H9 (cell line): ENCODE results near the gene PPOX. TPM values are rescaled to one million over a fixed set of nuclear protein-coding genes. Genes with fewer than 3 reads are reported as not detected.
A peak's percentile ranks its signal among the peaks of the same experiment; 100 is the strongest.

Experiments
- DNase-seq: peaks from one replicate; pipeline ENCODE4 v3.0.0-alpha.2; 2017
- H2AFZ ChIP-seq: one replicate; pipeline ENCODE4 v1.6.1; 2013; ENCODE audit warnings: mild to moderate bottlenecking, low read length, control low read depth, moderate library complexity
- H2AK5ac ChIP-seq: 2 replicates; pipeline ENCODE4 v1.6.1; 2013; ENCODE audit warnings: low read length, control low read depth, mixed read lengths; ENCODE audit not compliant: insufficient read length
- H2BK120ac ChIP-seq: one replicate; pipeline ENCODE4 v1.6.1; 2013; ENCODE audit warnings: low read depth, mild to moderate bottlenecking, low read length, control low read depth, inconsistent platforms; ENCODE audit not compliant: poor library complexity, severe bottlenecking
- H2BK12ac ChIP-seq: 2 replicates; pipeline ENCODE4 v1.6.1; 2013; ENCODE audit warnings: low read length, control low read depth, mixed read lengths, low read depth; ENCODE audit not compliant: insufficient read length
- H2BK15ac ChIP-seq: 2 replicates; pipeline ENCODE4 v1.6.1; 2013; ENCODE audit warnings: low read depth, low read length, control low read depth
- H2BK20ac ChIP-seq: one replicate; pipeline ENCODE4 v1.6.1; 2013; ENCODE audit warnings: low read depth, mild to moderate bottlenecking, low read length, control low read depth, inconsistent platforms; ENCODE audit not compliant: poor library complexity, severe bottlenecking
- H2BK5ac ChIP-seq: 2 replicates; pipeline ENCODE4 v1.6.1; 2013; ENCODE audit warnings: low read length, control low read depth, mixed read lengths; ENCODE audit not compliant: insufficient read length
- H3K14ac ChIP-seq: 2 replicates; pipeline ENCODE4 v1.6.1; 2013; ENCODE audit warnings: low read length, control low read depth; ENCODE audit not compliant: insufficient read depth
- H3K18ac ChIP-seq: 2 replicates; pipeline ENCODE4 v1.6.1; 2013; ENCODE audit warnings: low read depth, mild to moderate bottlenecking, mixed read lengths, low read length, control low read depth; ENCODE audit not compliant: insufficient read length
- H3K23ac ChIP-seq: 2 replicates; pipeline ENCODE4 v1.6.1; 2013; ENCODE audit warnings: low read length, control low read depth, mixed read lengths, low read depth; ENCODE audit not compliant: insufficient read length
- H3K23me2 ChIP-seq: 2 replicates; pipeline ENCODE4 v1.6.1; 2013; ENCODE audit warnings: low read depth, mild to moderate bottlenecking, mixed read lengths, low read length, control low read depth; ENCODE audit not compliant: insufficient read length, poor library complexity, severe bottlenecking
- H3K27ac ChIP-seq: 2 replicates; pipeline ENCODE4 v1.5.1; 2013; ENCODE audit warnings: low read length, control low read depth, mixed read lengths, low read depth; ENCODE audit not compliant: insufficient read length
- H3K27me3 ChIP-seq: 2 replicates; pipeline ENCODE4 v1.6.1; 2013; ENCODE audit warnings: low read length, control low read depth, inconsistent platforms; ENCODE audit not compliant: insufficient read depth
- H3K4ac ChIP-seq: 2 replicates; pipeline ENCODE4 v1.6.1; 2013; ENCODE audit warnings: low read depth, mild to moderate bottlenecking, control low read depth, inconsistent platforms, low read length, moderate library complexity
- H3K4me1 ChIP-seq: 2 replicates; pipeline ENCODE4 v1.6.1; 2013; ENCODE audit warnings: low read length, control low read depth, inconsistent platforms; ENCODE audit not compliant: insufficient read depth
- H3K4me2 ChIP-seq: 2 replicates; pipeline ENCODE4 v1.6.1; 2013; ENCODE audit warnings: low read length, control low read depth, mixed read lengths; ENCODE audit not compliant: insufficient read length, insufficient read depth
- H3K56ac ChIP-seq: 2 replicates; pipeline ENCODE4 v1.6.1; 2013; ENCODE audit warnings: low read depth, mild to moderate bottlenecking, mixed read lengths, low read length, control low read depth; ENCODE audit not compliant: insufficient read length
- H3K79me1 ChIP-seq: 2 replicates; pipeline ENCODE4 v1.6.1; 2013; ENCODE audit warnings: low read depth, mild to moderate bottlenecking, moderate library complexity, low read length, control low read depth, inconsistent platforms; ENCODE audit not compliant: insufficient read depth, poor library complexity, severe bottlenecking
- H3K79me2 ChIP-seq: 2 replicates; pipeline ENCODE4 v1.6.1; 2013; ENCODE audit warnings: low read length, control low read depth, inconsistent platforms; ENCODE audit not compliant: insufficient read depth
- H3K9ac ChIP-seq: 2 replicates; pipeline ENCODE4 v1.6.1; 2013; ENCODE audit warnings: low read length, control low read depth, mixed read lengths; ENCODE audit not compliant: insufficient read length; ENCODE audit errors: extremely low read depth
- H3K9me3 ChIP-seq: one replicate; pipeline ENCODE4 v1.6.1; 2013; ENCODE audit warnings: low read depth, low read length, inconsistent platforms; ENCODE audit not compliant: control insufficient read depth
- H3T11ph ChIP-seq: one replicate; pipeline ENCODE4 v1.6.1; 2013; ENCODE audit warnings: mild to moderate bottlenecking, low read length, control low read depth, inconsistent platforms
- H4K20me1 ChIP-seq: one replicate; pipeline ENCODE4 v1.6.1; 2013; ENCODE audit not compliant: control insufficient read depth, insufficient read length, insufficient read depth
- H4K5ac ChIP-seq: 2 replicates; pipeline ENCODE4 v1.6.1; 2013; ENCODE audit warnings: low read depth, mild to moderate bottlenecking, mixed read lengths, low read length, control low read depth; ENCODE audit not compliant: insufficient read length
- H4K8ac ChIP-seq: replicated peaks from 2 replicates; pipeline ENCODE4 v1.6.1; 2013; ENCODE audit warnings: low read length, control low read depth, mixed read lengths, low read depth; ENCODE audit not compliant: insufficient read length
- H4K91ac ChIP-seq: 2 replicates; pipeline ENCODE4 v1.6.1; 2013; ENCODE audit warnings: low read depth, mild to moderate bottlenecking, moderate library complexity, mixed read lengths, low read length, control low read depth; ENCODE audit not compliant: insufficient read length
- H3K27ac Mint-ChIP-seq, 3 experiments: 2 replicates in 2 of 3; 3 replicates in 1 of 3; pipeline ENCODE4 v1.8.0; 2020 to 2021; ENCODE audit warnings: mixed read lengths in 3 of 3, mild to moderate bottlenecking in 1 of 3, moderate library complexity in 1 of 3
- H3K27me3 Mint-ChIP-seq: 2 replicates; pipeline ENCODE4 v1.8.0; 2021; ENCODE audit warnings: low read depth, mild to moderate bottlenecking, moderate library complexity, mixed read lengths
- H3K36me3 Mint-ChIP-seq, 3 experiments: 2 replicates in 2 of 3; 3 replicates in 1 of 3; pipeline ENCODE4 v1.8.0; 2020 to 2021; ENCODE audit warnings: low read depth in 3 of 3, mixed read lengths in 3 of 3; ENCODE audit not compliant: insufficient read depth in 1 of 3
- H3K4me1 Mint-ChIP-seq, 2 experiments: 2 replicates each; pipeline ENCODE4 v1.8.0; 2020; ENCODE audit warnings: mixed read lengths in 2 of 2
- H3K4me3 Mint-ChIP-seq, 2 experiments: 2 replicates in 1 of 2; 3 replicates in 1 of 2; pipeline ENCODE4 v1.8.0; 2020 to 2021; ENCODE audit warnings: mild to moderate bottlenecking in 2 of 2, mixed read lengths in 2 of 2, moderate library complexity in 1 of 2
- H3K9me3 Mint-ChIP-seq, 2 experiments: 2 replicates in 1 of 2; 3 replicates in 1 of 2; pipeline ENCODE4 v1.8.0; 2020; ENCODE audit warnings: mild to moderate bottlenecking in 2 of 2, mixed read lengths in 2 of 2, moderate library complexity in 1 of 2
- CTCF ChIP-seq: fragments of 200-600 bp; sonication (generic); conservative IDR thresholded peaks from 3 replicates; pipeline ENCODE4 v1.8.0; 2021; ENCODE audit warnings: antibody characterized with exemption, mild to moderate bottlenecking
- WGBS: extraction: QIAGEN DNeasy Blood & Tissue Kit; methylation state at CpG from one replicate; pipeline ENCODE4 v1.1.7; 2013; ENCODE audit warnings: missing lambda C conversion rate, low lambda C conversion rate, mixed read lengths; ENCODE audit not compliant: insufficient read length; ENCODE audit errors: extremely low coverage; 5-methylcytosine and 5-hydroxymethylcytosine counted together
- total RNA-seq: library from RNA; stranded (reverse); gene quantifications from 2 replicates; pipeline ENCODE4 v1.2.1, GENCODE V29; 2021

Gene PPOX
- total RNA-seq, 1 experiment from 2014 or later = 39.8 TPM

GRCh38 chr1:161172776-161173376 lies 6.7 kb downstream of the PPOX start:
- Mint-ChIP-seq H3K9me3 (no peaks in the 10 kb centered on the region), H3K27me3 (no peaks in the 10 kb centered on the region), H3K4me3 (peak overlapping the region in 1 of 2 experiments; percentile 50; a peak in 1 of 5 replicates), H3K36me3 (peaks cover 25 to 69% (median 68%) of the 10 kb centered on the region in 3 experiments; a peak in 6 of 7 replicates), H3K4me1 (peaks cover 15% of the 10 kb centered on the region in 2 experiments), H3K27ac (no peak overlapping the region)
- Histone ChIP-seq H3K27me3 (no peaks in the 10 kb centered on the region), H3K79me1 (no peaks in the 10 kb centered on the region), H3K4ac (no peak overlapping the region), H4K5ac (no peak overlapping the region), H3K4me2 (no peak overlapping the region), H3K23me2 (peaks cover 6% of the 10 kb centered on the region), H3K4me1 (no peaks in the 10 kb centered on the region; the same call in 1 of the 2 replicates), H3K18ac (no peak overlapping the region), H3K14ac (no peak overlapping the region), H3K27ac (no peak overlapping the region), H2AK5ac (no peak overlapping the region), H4K8ac (no peak overlapping the region), H3K23ac (no peak overlapping the region), H3K9me3 (no peaks in the 10 kb centered on the region), H2BK12ac (no peak overlapping the region), H2BK5ac (no peak overlapping the region), H2AFZ (no peak overlapping the region), H3K56ac (no peak overlapping the region), H4K20me1 (no peaks in the 10 kb centered on the region), H3K79me2 (no peaks in the 10 kb centered on the region), H3K9ac (no peak overlapping the region), H2BK120ac (no peak overlapping the region), H2BK20ac (no peak overlapping the region), H4K91ac (no peak overlapping the region), H2BK15ac (no peak overlapping the region), H3T11ph (no peak overlapping the region)
- WGBS = no CpG with 5 or more reads among the region's 4 CpGs
- no peak for TF ChIP-seq CTCF
- DNase-seq = no peak
